Esophagus muscularis mucosa (tissue), 4 donors: ENCODE data around the gene PDGFB. TPM values are rescaled to one million over a fixed set of nuclear protein-coding genes. Genes with fewer than 3 reads are reported as not detected.
A peak's percentile ranks its signal among the peaks of the same experiment; 100 is the strongest.

Source experiments
- DNase-seq: peaks from one replicate; pipeline ENCODE4 v3.0.0-alpha.2; 2017; ENCODE audit errors: extremely low spot score
- H3K27ac ChIP-seq, 4 donors: fragments of 200-600 bp; sonication (generic); replicated peaks in 1 of 4; 1 replicate in 3 of 4; 2 replicates in 1 of 4; pipeline ENCODE4 v1.5.1; 2016 to 2019; ENCODE audit warnings: mild to moderate bottlenecking in 1 of 4
- H3K27me3 ChIP-seq, 4 donors: fragments of 200-600 bp; sonication (generic); one replicate each; pipeline versions ENCODE4 v1.5.1 to v1.6.0; 2016 to 2019
- H3K36me3 ChIP-seq, 4 donors: fragments of 200-600 bp; sonication (generic); one replicate each; pipeline ENCODE4 v1.5.1; 2016 to 2019
- H3K4me1 ChIP-seq, 4 donors: fragments of 200-600 bp; sonication (generic); one replicate each; pipeline ENCODE4 v1.5.1; 2016 to 2019
- H3K4me3 ChIP-seq, 4 donors: fragments of 200-600 bp; sonication (generic); 1 replicate in 2 of 4; 2 replicates in 2 of 4; pipeline ENCODE4 v1.5.1; 2016 to 2019; ENCODE audit warnings: mild to moderate bottlenecking in 4 of 4, moderate library complexity in 1 of 4
- H3K9me3 ChIP-seq, 4 donors: fragments of 200-600 bp; sonication (generic); 1 replicate in 3 of 4; 2 replicates in 1 of 4; pipeline ENCODE4 v1.5.1; 2016 to 2019
- EP300 ChIP-seq: sonication (generic); formaldehyde crosslinking; IDR thresholded peaks from one replicate; pipeline ENCODE4 v1.6.1; 2017; ENCODE audit warnings: antibody characterized with exemption
- POLR2A ChIP-seq: fragments of 450-650 bp; IDR thresholded peaks from one replicate; pipeline ENCODE4 v1.6.1; 2017; ENCODE audit warnings: antibody characterized with exemption, moderate library complexity, mild to moderate bottlenecking, low read depth
- POLR2AphosphoS5 ChIP-seq, 2 donors: sonication (generic); formaldehyde crosslinking; IDR thresholded peaks; one replicate each; pipeline ENCODE4 v1.6.1; 2017; ENCODE audit warnings: antibody characterized with exemption in 2 of 2
- WGBS: methylation state at CpG from one replicate; pipeline ENCODE4 v1.1.5; 2018; 5-methylcytosine and 5-hydroxymethylcytosine counted together
- intact Hi-C: fragments of 100-400 bp; cut with DNase I; formaldehyde crosslinking; loops from one replicate; pipeline ENCODE4 v1.15.1; 2023
- total RNA-seq, 4 donors: library from RNA; depleted of rRNA; stranded (reverse); fragments of >200 nt; gene quantifications; one replicate each; pipeline versions ENCODE4 v1.1.0 to v1.2.1, GENCODE V29; 2016
- TF ChIP-seq, protein P1 (sequence below), 3 experiments: fragments of 200-600 bp in 2 of 3; fragments of 450-650 bp in 1 of 3; sonication (generic) in 2 of 3; IDR thresholded peaks; one replicate each; pipeline ENCODE4 v1.5.1; 2017 to 2019; ENCODE audit warnings: antibody characterized with exemption in 3 of 3, mild to moderate bottlenecking in 2 of 3, moderate library complexity in 1 of 3

The PDGFB gene
- total RNA-seq, 4 donors from 2014 or later, result 12.3 to 25.4 (median 18.8) TPM

DNA sequence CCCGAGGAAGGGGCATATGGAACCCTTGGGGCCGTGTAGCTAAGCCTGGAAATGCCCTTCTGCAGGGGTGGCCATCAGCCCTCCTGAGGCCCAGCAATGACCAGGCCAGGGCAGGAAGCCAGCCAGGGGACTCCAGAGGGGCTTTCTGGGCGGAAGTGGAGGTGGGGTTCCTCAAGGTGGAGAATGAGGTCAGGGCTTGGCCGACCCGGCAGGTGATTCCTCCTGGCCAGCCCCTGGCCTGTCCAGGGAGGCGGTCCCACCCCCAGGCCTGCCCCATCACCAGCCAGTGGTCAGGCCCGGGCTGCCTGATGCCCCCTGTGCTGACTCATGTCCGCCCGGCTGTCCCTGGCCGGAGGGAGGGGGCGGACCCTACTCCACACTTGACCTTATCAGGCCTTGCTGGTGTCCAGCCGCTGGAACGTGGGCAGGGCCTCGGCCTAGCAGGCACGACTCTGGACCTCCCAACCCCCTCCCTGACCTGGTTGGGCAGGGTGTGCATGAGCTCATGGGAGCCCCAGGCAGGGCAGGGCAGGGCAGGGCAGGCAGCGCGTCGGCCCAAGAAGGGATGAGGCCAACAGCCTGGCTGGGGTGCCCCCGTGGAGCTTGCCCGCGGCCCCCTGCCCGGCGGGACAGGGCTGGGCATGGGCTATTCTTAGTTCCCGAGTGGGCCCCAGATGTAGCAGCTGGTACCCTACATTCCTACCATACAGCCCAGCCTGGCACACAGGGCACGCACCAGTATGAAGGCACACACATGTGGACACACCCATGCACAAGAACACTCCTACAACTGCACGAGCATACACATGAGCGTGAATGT, 38.8 kb upstream of the PDGFB start:
- peaks cover 0 to 7% (median 5%) of the 10 kb centered on the region in 4 donors for H3K9me3 ChIP-seq
- TF ChIP-seq EP300 (no peak), POLR2AphosphoS5 (IDR thresholded peaks at IDR 0.05) (peak; percentile 27 to 60)
- no peaks in the 10 kb centered on the region for H3K36me3 ChIP-seq
- intact Hi-C loops, result no loop called here
- no peak for DNase-seq
- WGBS, result no CpG with 5 or more reads among the region's 27 CpGs
- H3K27me3 ChIP-seq, result peaks cover 0 to 5% (median 0%) of the 10 kb centered on the region in 4 donors
- H3K4me1 ChIP-seq, result peaks cover 15 to 43% (median 30%) of the 10 kb centered on the region in 4 donors
- no peak overlapping the region for H3K4me3 ChIP-seq
- peak overlapping the region; percentile 55 to 75 (median 67) for H3K27ac ChIP-seq

DNA sequence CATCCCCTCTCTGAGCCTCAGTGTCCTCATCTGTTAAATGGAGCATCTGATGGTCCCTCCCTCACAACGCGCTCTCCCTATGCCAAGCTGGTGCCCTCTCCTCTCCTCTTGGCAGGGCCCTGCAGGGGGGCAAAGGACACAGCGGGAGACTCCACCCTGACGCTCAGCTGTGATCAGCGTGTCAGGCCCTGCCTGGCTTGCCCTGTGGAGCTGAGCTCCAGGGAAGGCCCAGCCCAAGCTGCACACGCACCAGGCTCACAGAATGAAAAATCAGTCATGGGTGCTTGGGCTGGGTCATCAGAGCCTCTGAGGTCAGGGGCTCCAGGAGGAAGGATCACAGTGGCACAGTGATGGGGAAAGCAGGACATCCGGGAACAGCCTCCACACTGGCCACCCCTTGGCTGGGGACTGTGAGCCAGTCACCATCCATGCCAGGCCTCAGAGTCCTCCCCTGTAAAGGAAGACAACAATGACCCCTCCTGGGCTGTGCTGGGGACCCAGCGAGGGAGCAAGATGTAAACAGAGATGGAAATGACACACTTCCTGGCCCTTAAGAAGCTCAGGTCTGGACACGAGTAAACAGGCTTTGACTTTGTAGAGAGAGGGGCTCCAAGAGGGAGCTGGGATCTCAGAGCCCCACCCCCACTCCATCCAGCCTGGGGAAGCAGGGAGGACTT, 38.0 kb upstream of the PDGFB start:
- H3K27me3 ChIP-seq, result peaks cover 0 to 12% (median 0%) of the 10 kb centered on the region in 4 donors
- TF ChIP-seq POLR2A (no peak), POLR2AphosphoS5 (IDR thresholded peaks at IDR 0.05) (peak in 1 of 2 donors; percentile 12), EP300 (no peak)
- peak overlapping the region; percentile 55 to 75 (median 67) for H3K27ac ChIP-seq
- H3K9me3 ChIP-seq, result peaks cover 0 to 7% (median 5%) of the 10 kb centered on the region in 4 donors
- peaks cover 22 to 48% (median 38%) of the 10 kb centered on the region in 4 donors for H3K4me1 ChIP-seq
- intact Hi-C loops, result no loop called here
- no peaks in the 10 kb centered on the region for H3K36me3 ChIP-seq
- 71% methylated on average over 7 of the region's 9 CpGs for WGBS
- no peak for DNase-seq
- H3K4me3 ChIP-seq, result no peak overlapping the region

DNA sequence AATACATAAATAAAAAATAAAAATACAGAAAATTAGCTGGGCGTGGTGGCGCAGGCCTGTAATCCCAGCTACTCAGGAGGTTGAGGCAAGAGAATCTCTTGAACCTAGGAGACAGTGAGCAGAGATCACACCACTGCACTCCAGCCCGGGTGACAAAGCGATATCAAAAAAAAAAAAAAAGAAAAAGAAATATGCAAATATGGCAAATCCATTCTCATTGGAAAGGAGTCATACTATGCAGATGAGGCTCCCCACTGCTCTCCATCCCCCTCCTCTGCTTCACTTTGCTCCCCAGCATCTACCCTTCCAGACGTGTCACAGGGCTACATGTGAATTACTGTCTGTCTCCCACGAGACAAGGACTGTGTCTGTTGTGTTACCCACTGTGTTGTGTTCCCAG, 36.3 kb upstream of the PDGFB start:
- WGBS, result 89% methylated on average over 6 of the region's 6 CpGs
- no peaks in the 10 kb centered on the region for H3K36me3 ChIP-seq
- H3K4me3 ChIP-seq, result no peak overlapping the region
- H3K4me1 ChIP-seq, result peaks cover 24 to 53% (median 40%) of the 10 kb centered on the region in 4 donors
- DNase-seq, result no peak
- peaks cover 0 to 16% (median 0%) of the 10 kb centered on the region in 4 donors for H3K27me3 ChIP-seq
- no peak overlapping the region for H3K27ac ChIP-seq
- TF ChIP-seq EP300 (no peak), POLR2AphosphoS5 (IDR thresholded peaks at IDR 0.05) (no peak)
- intact Hi-C loops, result no loop called here
- peaks cover 0 to 7% (median 5%) of the 10 kb centered on the region in 4 donors for H3K9me3 ChIP-seq

DNA sequence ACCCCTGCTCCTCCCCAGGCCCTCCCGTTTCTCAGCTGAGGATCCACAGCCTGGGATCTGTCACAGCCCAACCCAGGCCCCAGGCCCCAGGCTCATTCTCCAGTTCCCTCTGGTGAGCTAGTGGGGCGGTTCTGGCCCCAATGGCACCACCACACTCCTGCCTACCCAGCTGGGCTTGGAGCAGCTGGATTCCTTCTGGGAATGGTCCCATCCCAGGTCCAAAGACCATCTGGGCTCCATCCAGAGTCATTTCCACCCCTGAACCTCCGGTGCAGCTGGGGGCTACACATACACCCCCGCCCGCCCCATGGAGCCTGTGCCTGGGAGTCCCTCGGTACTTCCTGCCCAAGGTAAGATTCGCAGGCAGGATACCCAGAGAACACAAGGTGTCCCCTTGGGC, 35.5 kb upstream of the PDGFB start:
- DNase-seq, result no peak
- 92% methylated on average over 6 of the region's 7 CpGs for WGBS

DNA sequence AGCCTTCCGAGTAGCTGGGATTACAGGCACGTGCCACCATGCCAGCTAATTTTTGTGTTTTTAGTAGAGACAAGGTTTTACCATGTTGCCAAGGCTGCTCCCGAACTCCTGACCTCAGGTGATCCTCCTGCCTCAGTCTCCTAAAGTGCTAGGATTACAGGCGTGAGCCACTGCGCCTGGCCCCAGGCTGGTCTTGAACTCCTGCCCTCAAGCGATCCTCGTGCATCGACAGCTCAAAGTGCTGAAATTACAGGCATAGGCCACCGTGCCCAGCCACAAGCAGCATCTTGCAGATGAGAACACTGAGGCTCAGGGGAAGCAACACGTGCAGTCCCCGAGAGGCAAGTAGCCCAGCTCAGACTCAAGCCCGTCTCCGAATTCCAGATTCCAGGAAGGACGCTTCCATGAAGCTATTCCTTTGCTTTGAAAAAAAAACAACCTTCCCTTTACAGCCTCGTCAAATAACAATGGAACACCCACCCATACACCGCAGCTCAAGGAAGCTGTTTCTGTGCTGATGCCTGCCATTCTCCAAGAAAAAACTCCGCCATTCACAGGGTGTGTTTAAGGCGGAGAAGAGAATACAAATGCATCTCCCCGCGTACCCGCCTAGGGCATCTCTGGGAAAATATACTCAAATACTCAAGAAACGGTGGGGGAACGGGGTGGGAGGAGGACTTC, 34.5 kb upstream of the PDGFB start:
- intact Hi-C loops, result no loop called here
- TF ChIP-seq POLR2AphosphoS5 (IDR thresholded peaks at IDR 0.05) (no peak), POLR2A (no peak), EP300 (no peak)
- TF ChIP-seq, protein P1, sequence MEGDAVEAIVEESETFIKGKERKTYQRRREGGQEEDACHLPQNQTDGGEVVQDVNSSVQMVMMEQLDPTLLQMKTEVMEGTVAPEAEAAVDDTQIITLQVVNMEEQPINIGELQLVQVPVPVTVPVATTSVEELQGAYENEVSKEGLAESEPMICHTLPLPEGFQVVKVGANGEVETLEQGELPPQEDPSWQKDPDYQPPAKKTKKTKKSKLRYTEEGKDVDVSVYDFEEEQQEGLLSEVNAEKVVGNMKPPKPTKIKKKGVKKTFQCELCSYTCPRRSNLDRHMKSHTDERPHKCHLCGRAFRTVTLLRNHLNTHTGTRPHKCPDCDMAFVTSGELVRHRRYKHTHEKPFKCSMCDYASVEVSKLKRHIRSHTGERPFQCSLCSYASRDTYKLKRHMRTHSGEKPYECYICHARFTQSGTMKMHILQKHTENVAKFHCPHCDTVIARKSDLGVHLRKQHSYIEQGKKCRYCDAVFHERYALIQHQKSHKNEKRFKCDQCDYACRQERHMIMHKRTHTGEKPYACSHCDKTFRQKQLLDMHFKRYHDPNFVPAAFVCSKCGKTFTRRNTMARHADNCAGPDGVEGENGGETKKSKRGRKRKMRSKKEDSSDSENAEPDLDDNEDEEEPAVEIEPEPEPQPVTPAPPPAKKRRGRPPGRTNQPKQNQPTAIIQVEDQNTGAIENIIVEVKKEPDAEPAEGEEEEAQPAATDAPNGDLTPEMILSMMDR (IDR thresholded peaks at IDR 0.05), result no peak
- H3K9me3 ChIP-seq, result no peaks in the 10 kb centered on the region
- no peak overlapping the region for H3K4me3 ChIP-seq
- 77% methylated on average over 23 of the region's 23 CpGs for WGBS
- H3K27ac ChIP-seq, result peak overlapping the region in 1 of 4 donors; percentile 37
- H3K4me1 ChIP-seq, result peaks cover 24 to 53% (median 40%) of the 10 kb centered on the region in 4 donors
- no peaks in the 10 kb centered on the region for H3K36me3 ChIP-seq
- DNase-seq, result no peak
- peaks cover 0 to 16% (median 0%) of the 10 kb centered on the region in 4 donors for H3K27me3 ChIP-seq

More for the DNA sequence above, 35.5 kb upstream of the PDGFB start:
- Histone ChIP-seq H3K36me3 (no peaks in the 10 kb centered on the region), H3K27me3 (peaks cover 0 to 16% (median 0%) of the 10 kb centered on the region in 4 donors), H3K4me3 (no peak overlapping the region), H3K4me1 (peaks cover 24 to 53% (median 41%) of the 10 kb centered on the region in 4 donors), H3K9me3 (peaks cover 0 to 7% (median 5%) of the 10 kb centered on the region in 4 donors), H3K27ac (no peak overlapping the region)
- TF ChIP-seq POLR2AphosphoS5 (IDR thresholded peaks at IDR 0.05) (no peak), POLR2A (no peak), EP300 (no peak)
- TF ChIP-seq, protein P1 (IDR thresholded peaks at IDR 0.05), result no peak
- intact Hi-C loops, result no loop called here
